Right atrium auricular region (tissue), 2 donors: ENCODE measurements around the gene ICOSLG. TPM values are rescaled to one million over a fixed set of nuclear protein-coding genes. Genes with fewer than 3 reads are reported as not detected.

Experiments used
- total RNA-seq, 2 donors: library from RNA; depleted of rRNA; stranded (reverse); fragments of >200 nt; gene quantifications; one replicate each; pipeline ENCODE4 v1.1.0, GENCODE V29; 2016

The ICOSLG gene
- total RNA-seq, 2 donors from 2014 or later: 1.0 to 1.1 TPM

Other genes starting within 250 kb of the ICOSLG start
- 10 to 100 TPM; 18.2 to 19.7 TPM for gene TRAPPC10, start 228.6 kb downstream of the ICOSLG start, total RNA-seq
- gene PWP2, start 133.5 kb downstream of the ICOSLG start, total RNA-seq: 10 to 100 TPM in 1 of 2 donors, 1 to 10 TPM in 1; 3.1 to 10.4 TPM
- 10 to 100 TPM; 10.5 TPM for gene GATD3, start 107.3 kb downstream of the ICOSLG start, total RNA-seq
- gene DNMT3L, start 21.0 kb upstream of the ICOSLG start, total RNA-seq: not detected
- not detected for gene AIRE, start 44.9 kb upstream of the ICOSLG start, total RNA-seq
- gene PFKL, start 59.1 kb upstream of the ICOSLG start, total RNA-seq: 10 to 100 TPM; 28.0 to 45.7 TPM
- 10 to 100 TPM; 21.4 to 23.2 TPM for gene CFAP410, start 98.4 kb upstream of the ICOSLG start, total RNA-seq
- gene TRPM2, start 112.7 kb upstream of the ICOSLG start, total RNA-seq: under 1 TPM; 0.75 to 0.89 TPM
- gene LRRC3, start 214.6 kb upstream of the ICOSLG start, total RNA-seq: 1 to 10 TPM; 1.1 to 1.7 TPM